ENCODE measurements around the gene GRIK4. TPM values are rescaled to one million over a fixed set of nuclear protein-coding genes. Genes with fewer than 3 reads are reported as not detected.

GRIK4 gene
- total and polyA plus RNA-seq, 9 of the 15 experiments (the other 6 are each of a cell fraction or from before 2014, with no cell fraction given) = not detected

DNA sequence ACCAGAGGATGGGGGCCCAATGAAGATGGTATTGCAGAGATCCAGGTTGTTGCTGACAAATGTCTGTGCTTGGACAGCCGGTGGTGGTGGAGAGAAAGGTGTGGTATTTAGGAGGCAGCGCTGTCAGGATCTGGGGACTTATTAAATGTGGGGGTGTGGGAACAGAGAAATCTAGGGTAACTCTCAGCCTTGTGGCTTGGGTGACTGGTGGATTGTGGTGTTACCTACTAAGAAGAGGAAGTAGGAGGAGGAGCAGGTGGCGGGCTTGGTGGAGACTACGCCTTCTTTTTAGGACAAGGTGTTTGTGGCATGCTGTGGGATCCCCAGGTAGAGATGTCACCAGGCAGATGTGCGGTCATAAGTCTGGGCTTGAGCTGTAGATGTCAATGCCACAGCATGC lies 144.0 kb downstream of the GRIK4 start (continued):
- TF ChIP-seq CHD7 (IDR thresholded peaks at IDR 0.05; ENCODE audit: low read depth, low read length) (no peak), ASH1L (IDR thresholded peaks at IDR 0.05; ENCODE audit: borderline replicate concordance, low read depth, partially characterized antibody) (no peak)
- TF ChIP-seq, protein P1, sequence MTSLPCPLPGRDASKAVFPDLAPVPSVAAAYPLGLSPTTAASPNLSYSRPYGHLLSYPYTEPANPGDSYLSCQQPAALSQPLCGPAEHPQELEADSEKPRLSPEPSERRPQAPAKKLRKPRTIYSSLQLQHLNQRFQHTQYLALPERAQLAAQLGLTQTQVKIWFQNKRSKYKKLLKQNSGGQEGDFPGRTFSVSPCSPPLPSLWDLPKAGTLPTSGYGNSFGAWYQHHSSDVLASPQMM (CRISPR knock-in tag; IDR thresholded peaks at IDR 0.05) = no peak
- TF ChIP-seq, protein P2, sequence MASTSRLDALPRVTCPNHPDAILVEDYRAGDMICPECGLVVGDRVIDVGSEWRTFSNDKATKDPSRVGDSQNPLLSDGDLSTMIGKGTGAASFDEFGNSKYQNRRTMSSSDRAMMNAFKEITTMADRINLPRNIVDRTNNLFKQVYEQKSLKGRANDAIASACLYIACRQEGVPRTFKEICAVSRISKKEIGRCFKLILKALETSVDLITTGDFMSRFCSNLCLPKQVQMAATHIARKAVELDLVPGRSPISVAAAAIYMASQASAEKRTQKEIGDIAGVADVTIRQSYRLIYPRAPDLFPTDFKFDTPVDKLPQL (IDR thresholded peaks at IDR 0.05; ENCODE audit: extremely low read depth, insufficient read length) = no peak

Data from K562 (cell line).